CD8-positive, alpha-beta memory T cell (primary cell): ENCODE data around the gene SERPINA1. TPM values are rescaled to one million over a fixed set of nuclear protein-coding genes. Genes with fewer than 3 reads are reported as not detected.
"Not testable (repeated sequence)": the region's sequence is repeated elsewhere in the genome, so short reads cannot be mapped to it uniquely, and the experiment has no call there.

Source experiments
- CTCF ChIA-PET: fragments of 350-600 bp; sonication (Branson Sonifier 250); formaldehyde crosslinking; loops from one replicate; lab custom pipeline; 2021; ENCODE audit warnings: antibody characterized with exemption; lab: Charles Lee
- POLR2A ChIA-PET: fragments of 350-600 bp; sonication (Branson Sonifier 250); formaldehyde crosslinking; loops from one replicate; lab custom pipeline; 2021; ENCODE audit warnings: antibody characterized with exemption; lab: Charles Lee
- DNase-seq, 5 donors: peaks; one replicate each; pipeline versions ENCODE4 v3.0.0 to v3.0.0-alpha.2; 2020 to 2022; ENCODE audit warnings: mixed read lengths in 1 of 5
- H3K27ac ChIP-seq: one replicate; pipeline ENCODE4 v1.7.0; 2013; ENCODE audit warnings: low read depth, mild to moderate bottlenecking, low read length, moderate library complexity
- H3K27me3 ChIP-seq: 2 replicates; pipeline ENCODE4 v1.7.0; 2013; ENCODE audit warnings: low read length, mild to moderate bottlenecking; ENCODE audit not compliant: insufficient read depth, poor library complexity, severe bottlenecking
- H3K36me3 ChIP-seq: 2 replicates; pipeline ENCODE4 v1.7.0; 2013; ENCODE audit warnings: mild to moderate bottlenecking, low read length, moderate library complexity; ENCODE audit not compliant: insufficient read depth
- H3K4me1 ChIP-seq: 2 replicates; pipeline ENCODE4 v1.7.0; 2013; ENCODE audit warnings: mild to moderate bottlenecking, low read length, moderate library complexity; ENCODE audit not compliant: insufficient read depth
- H3K4me3 ChIP-seq: 2 replicates; pipeline ENCODE4 v1.7.0; 2013; ENCODE audit warnings: mild to moderate bottlenecking, low read length
- H3K9me3 ChIP-seq: 2 replicates; pipeline ENCODE4 v1.7.0; 2013; ENCODE audit warnings: mild to moderate bottlenecking, low read length
- H3K27ac Mint-ChIP-seq, 8 donors: one replicate each; pipeline ENCODE4 v1.8.0; 2020 to 2021; ENCODE audit warnings: mixed read lengths in 8 of 8, mild to moderate bottlenecking in 6 of 8, inconsistent platforms in 3 of 8, moderate library complexity in 3 of 8
- H3K27me3 Mint-ChIP-seq, 2 donors: one replicate each; pipeline ENCODE4 v1.8.0; 2020 to 2021; ENCODE audit warnings: mixed read lengths in 2 of 2, mild to moderate bottlenecking in 1 of 2, moderate library complexity in 1 of 2
- H3K36me3 Mint-ChIP-seq, 3 donors: one replicate each; pipeline ENCODE4 v1.8.0; 2020 to 2021; ENCODE audit warnings: mixed read lengths in 3 of 3, inconsistent platforms in 1 of 3, mild to moderate bottlenecking in 1 of 3
- H3K4me1 Mint-ChIP-seq, 3 donors: one replicate each; pipeline ENCODE4 v1.8.0; 2020 to 2021; ENCODE audit warnings: mixed read lengths in 3 of 3, inconsistent platforms in 1 of 3, mild to moderate bottlenecking in 1 of 3
- H3K4me3 Mint-ChIP-seq, 7 donors: one replicate each; pipeline ENCODE4 v1.8.0; 2020 to 2021; ENCODE audit warnings: mixed read lengths in 7 of 7, mild to moderate bottlenecking in 6 of 7, moderate library complexity in 4 of 7, inconsistent platforms in 2 of 7
- H3K9me3 Mint-ChIP-seq, 5 donors: one replicate each; pipeline ENCODE4 v1.8.0; 2020 to 2022; ENCODE audit warnings: mixed read lengths in 5 of 5, mild to moderate bottlenecking in 3 of 5, moderate library complexity in 2 of 5, inconsistent platforms in 1 of 5
- polyA plus RNA-seq: library from polyadenylated mRNA; unstranded; fragments of 300-500 nt; fragmentation: Illumina TruSeq; gene quantifications from one replicate; pipeline ENCODE4 v1.2.3, GENCODE V29; 2021
- total RNA-seq, 2 experiments: library from RNA; stranded (reverse); gene quantifications; one replicate each; pipeline ENCODE4 v1.2.3, GENCODE V29; 2021

SERPINA1 gene
- total and polyA plus RNA-seq, 3 experiments from 2014 or later: 0.18 to 0.40 TPM; not detected in 1

DNA sequence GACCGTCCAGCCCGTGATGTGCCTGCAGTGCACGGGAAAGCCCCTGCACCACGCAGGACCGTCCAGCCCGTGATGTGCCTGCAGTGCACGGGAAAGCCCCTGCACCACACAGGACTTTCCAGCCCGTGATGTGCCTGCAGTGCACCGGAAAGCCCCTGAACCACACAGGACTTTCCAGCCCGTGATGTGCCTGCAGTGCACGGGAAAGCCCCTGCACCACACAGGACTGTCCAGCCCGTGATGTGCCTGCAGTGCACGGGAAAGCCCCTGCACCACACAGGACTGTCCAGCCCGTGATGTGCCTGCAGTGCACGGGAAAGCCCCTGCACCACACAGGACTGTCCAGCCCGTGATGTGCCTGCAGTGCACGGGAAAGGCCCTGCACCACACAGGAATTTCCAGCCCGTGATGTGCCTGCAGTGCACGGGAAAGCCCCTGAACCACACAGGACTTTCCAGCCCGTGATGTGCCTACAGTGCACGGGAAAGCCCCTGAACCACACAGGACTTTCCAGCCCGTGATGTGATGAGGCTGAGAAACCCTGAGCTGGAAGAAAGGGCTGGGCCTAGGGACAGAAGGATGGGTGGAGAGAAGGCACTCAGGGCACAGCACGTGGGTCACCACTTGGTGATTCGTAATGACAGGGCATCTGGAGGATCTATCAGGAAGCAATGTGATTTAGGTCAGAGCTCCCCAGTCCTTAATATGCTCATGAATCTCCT lies 42.2 kb downstream of the SERPINA1 start:
- peak overlapping the region; percentile 25 for H3K27ac ChIP-seq
- H3K27me3 Mint-ChIP-seq: not testable (repeated sequence)
- DNase-seq: peak in 2 of 5 donors; percentile 17 to 75

GRCh38 chr14:94345344-94346064 lies 42.9 kb downstream of the SERPINA1 start:
- no peaks in the 10 kb centered on the region for H3K9me3 Mint-ChIP-seq
- H3K9me3 ChIP-seq: no peaks in the 10 kb centered on the region
- ChIA-PET CTCF (no interaction called here), POLR2A (no interaction called here)
- H3K4me3 ChIP-seq: no peak overlapping the region
- H3K27ac Mint-ChIP-seq: peak overlapping the region in 1 of 8 donors; percentile 22
- no peak for DNase-seq
- peaks cover 0 to 5% (median 0%) of the 10 kb centered on the region in 3 donors for H3K36me3 Mint-ChIP-seq
- H3K27me3 ChIP-seq: no peaks in the 10 kb centered on the region
- no peaks in the 10 kb centered on the region for H3K36me3 ChIP-seq
- peaks cover 2 to 32% (median 6%) of the 10 kb centered on the region in 3 donors for H3K4me1 Mint-ChIP-seq
- H3K27me3 Mint-ChIP-seq: peaks cover 6 to 8% of the 10 kb centered on the region in 2 donors
- H3K4me1 ChIP-seq: peaks cover 3% of the 10 kb centered on the region
- H3K27ac ChIP-seq: no peak overlapping the region
- H3K4me3 Mint-ChIP-seq: no peak overlapping the region

More for the DNA sequence above, 42.2 kb downstream of the SERPINA1 start:
- H3K9me3 ChIP-seq, H3K36me3 Mint-ChIP-seq, H3K4me1 ChIP-seq, CTCF ChIA-PET, H3K9me3 Mint-ChIP-seq, H3K4me3 ChIP-seq, POLR2A ChIA-PET, H3K36me3 ChIP-seq, H3K27me3 ChIP-seq: not testable (repeated sequence)
- Mint-ChIP-seq H3K4me1 (peaks cover 2 to 32% (median 6%) of the 10 kb centered on the region in 3 donors), H3K27ac (peak overlapping the region in 6 of 8 donors; percentile 54 to 85 (median 74)), H3K4me3 (peak overlapping the region in 3 of 7 donors; percentile 27 to 47 (median 41))

DNA sequence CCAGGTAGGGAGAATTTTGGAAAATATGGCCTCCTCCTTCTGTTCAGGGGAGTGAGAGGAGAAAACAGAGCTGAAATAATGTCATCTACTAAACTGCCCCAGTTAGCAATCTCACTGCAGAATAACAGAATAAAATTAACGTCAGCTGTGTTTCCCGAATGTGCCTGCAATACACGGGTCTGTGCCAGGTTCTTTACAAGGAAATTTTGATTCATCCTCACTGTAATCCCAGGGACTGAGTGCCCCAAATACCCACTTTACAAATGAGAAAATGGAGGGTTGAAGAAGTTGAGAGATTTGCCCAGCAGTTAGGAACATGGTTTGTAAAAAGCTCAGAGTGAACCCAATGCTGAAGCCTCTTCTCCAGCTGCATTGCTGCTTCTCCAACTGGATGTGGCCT lies 44.0 kb downstream of the SERPINA1 start:
- H3K4me1 ChIP-seq: peaks cover 3% of the 10 kb centered on the region
- H3K9me3 ChIP-seq: no peaks in the 10 kb centered on the region
- DNase-seq: no peak
- no peak overlapping the region for H3K4me3 Mint-ChIP-seq
- H3K36me3 Mint-ChIP-seq: peaks cover 0 to 5% (median 0%) of the 10 kb centered on the region in 3 donors
- H3K27ac Mint-ChIP-seq: no peak overlapping the region
- H3K27me3 ChIP-seq: no peaks in the 10 kb centered on the region
- ChIA-PET POLR2A (no interaction called here), CTCF (no interaction called here)
- H3K4me1 Mint-ChIP-seq: peaks cover 2 to 32% (median 6%) of the 10 kb centered on the region in 3 donors
- peaks cover 11 to 12% of the 10 kb centered on the region in 2 donors for H3K27me3 Mint-ChIP-seq
- H3K27ac ChIP-seq: no peak overlapping the region
- H3K4me3 ChIP-seq: no peak overlapping the region
- H3K9me3 Mint-ChIP-seq: no peaks in the 10 kb centered on the region
- H3K36me3 ChIP-seq: no peaks in the 10 kb centered on the region

DNA sequence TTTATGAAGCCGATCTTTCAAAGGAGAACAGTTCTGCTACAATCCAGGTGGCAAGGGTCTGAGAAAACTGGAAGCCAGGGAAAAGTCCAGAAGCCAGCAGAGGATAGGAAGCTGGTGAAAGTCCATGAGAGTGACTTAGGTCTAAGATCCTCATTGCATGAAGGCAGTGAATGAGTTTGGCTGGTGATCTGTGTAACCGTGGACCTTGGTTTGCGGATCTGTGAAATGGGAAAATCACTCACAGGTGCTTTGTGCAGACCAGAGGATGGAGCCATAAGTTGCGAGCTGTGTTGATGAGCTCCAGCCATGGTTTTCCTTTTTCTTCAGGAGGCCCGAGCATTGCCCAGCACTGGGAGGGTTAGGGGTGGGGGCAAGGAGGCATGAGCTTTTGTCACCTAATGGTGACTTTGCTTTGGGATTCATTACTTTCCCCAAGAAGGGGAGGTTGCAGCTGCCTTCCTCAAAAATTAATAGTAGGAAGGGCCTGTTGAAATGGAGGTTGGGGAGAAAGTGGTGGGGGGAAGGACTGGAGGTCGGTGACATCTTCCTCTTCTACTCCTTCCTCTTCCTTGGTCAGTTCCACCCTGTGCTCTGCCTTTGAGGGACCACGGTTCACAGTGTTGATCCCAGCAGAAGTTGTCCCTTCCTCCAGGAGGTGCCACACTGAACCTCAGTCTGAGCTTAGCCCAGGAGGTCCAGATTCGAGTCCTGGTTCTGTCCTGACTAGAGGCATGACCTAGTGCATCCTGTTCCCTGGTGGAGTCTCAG lies 45.0 kb downstream of the SERPINA1 start:
- Histone ChIP-seq H3K9me3 (no peaks in the 10 kb centered on the region), H3K27me3 (no peaks in the 10 kb centered on the region), H3K4me1 (peaks cover 3% of the 10 kb centered on the region), H3K36me3 (no peaks in the 10 kb centered on the region), H3K27ac (no peak overlapping the region), H3K4me3 (no peak overlapping the region)
- no peak for DNase-seq
- POLR2A ChIA-PET: no interaction called here
- Mint-ChIP-seq H3K27me3 (peaks cover 11 to 12% of the 10 kb centered on the region in 2 donors), H3K27ac (peak overlapping the region in 1 of 8 donors; percentile 53), H3K36me3 (peaks cover 0 to 5% (median 0%) of the 10 kb centered on the region in 3 donors), H3K4me1 (peaks cover 2 to 32% (median 6%) of the 10 kb centered on the region in 3 donors), H3K4me3 (no peak overlapping the region), H3K9me3 (no peaks in the 10 kb centered on the region)
- CTCF ChIA-PET: no interaction called here

DNA sequence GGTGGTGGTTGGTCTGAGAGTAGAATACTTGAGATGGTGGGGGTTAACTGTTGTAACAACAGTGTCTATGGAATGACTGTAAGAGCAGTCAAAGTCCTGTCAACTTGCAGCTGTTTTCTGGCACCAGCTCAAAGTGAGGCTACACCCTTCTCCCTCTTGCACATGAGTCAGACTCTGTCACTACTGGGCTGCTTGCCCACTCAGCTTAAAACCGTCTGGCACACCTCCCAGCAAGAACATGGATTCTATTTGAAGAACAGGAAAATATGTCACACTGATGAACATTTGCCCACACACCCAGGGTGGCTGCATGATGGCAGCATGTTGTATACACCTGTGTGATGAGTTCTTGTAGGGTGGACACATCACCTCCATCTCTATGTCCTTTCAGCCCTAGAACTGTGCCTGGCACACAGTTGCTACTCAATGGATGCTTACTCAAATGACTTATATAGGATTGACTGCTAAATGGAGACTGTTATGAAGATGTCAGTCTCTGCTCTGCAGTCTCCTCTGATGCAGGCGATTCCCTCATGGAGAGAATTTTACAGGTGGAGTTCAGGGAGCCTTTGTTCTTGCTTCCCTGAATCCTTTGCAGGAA lies 46.0 kb downstream of the SERPINA1 start:
- no peaks in the 10 kb centered on the region for H3K27me3 ChIP-seq
- Mint-ChIP-seq H3K4me3 (no peak overlapping the region), H3K36me3 (peaks cover 0 to 5% (median 0%) of the 10 kb centered on the region in 3 donors), H3K9me3 (peaks cover 0 to 2% (median 0%) of the 10 kb centered on the region in 5 donors), H3K4me1 (peaks cover 2 to 32% (median 6%) of the 10 kb centered on the region in 3 donors), H3K27ac (no peak overlapping the region), H3K27me3 (peaks cover 12 to 16% of the 10 kb centered on the region in 2 donors)
- peaks cover 3% of the 10 kb centered on the region for H3K4me1 ChIP-seq
- H3K36me3 ChIP-seq: no peaks in the 10 kb centered on the region
- ChIA-PET POLR2A (no interaction called here), CTCF (no interaction called here)
- H3K27ac ChIP-seq: no peak overlapping the region
- DNase-seq: no peak
- no peak overlapping the region for H3K4me3 ChIP-seq
- H3K9me3 ChIP-seq: no peaks in the 10 kb centered on the region

- no peaks in the 10 kb centered on the region for H3K27me3 ChIP-seq
- no peak overlapping the region for H3K4me3 ChIP-seq
- H3K27me3 Mint-ChIP-seq: peaks cover 12 to 18% of the 10 kb centered on the region in 2 donors
- no peaks in the 10 kb centered on the region for H3K9me3 ChIP-seq
- H3K36me3 ChIP-seq: no peaks in the 10 kb centered on the region
- H3K36me3 Mint-ChIP-seq: peaks cover 0 to 5% (median 0%) of the 10 kb centered on the region in 3 donors
- ChIA-PET POLR2A (no interaction called here), CTCF (no interaction called here)
- H3K9me3 Mint-ChIP-seq: peaks cover 0 to 2% (median 0%) of the 10 kb centered on the region in 5 donors
- no peak overlapping the region for H3K27ac ChIP-seq
- no peak overlapping the region for H3K4me3 Mint-ChIP-seq
- peaks cover 2 to 26% (median 5%) of the 10 kb centered on the region in 3 donors for H3K4me1 Mint-ChIP-seq
- peak overlapping the region in 1 of 8 donors; percentile 2 for H3K27ac Mint-ChIP-seq
- no peak for DNase-seq
- peaks cover 3% of the 10 kb centered on the region for H3K4me1 ChIP-seq
Measured at GRCh38 chr14:94341656-94342333, 46.6 kb downstream of the SERPINA1 start.

DNA sequence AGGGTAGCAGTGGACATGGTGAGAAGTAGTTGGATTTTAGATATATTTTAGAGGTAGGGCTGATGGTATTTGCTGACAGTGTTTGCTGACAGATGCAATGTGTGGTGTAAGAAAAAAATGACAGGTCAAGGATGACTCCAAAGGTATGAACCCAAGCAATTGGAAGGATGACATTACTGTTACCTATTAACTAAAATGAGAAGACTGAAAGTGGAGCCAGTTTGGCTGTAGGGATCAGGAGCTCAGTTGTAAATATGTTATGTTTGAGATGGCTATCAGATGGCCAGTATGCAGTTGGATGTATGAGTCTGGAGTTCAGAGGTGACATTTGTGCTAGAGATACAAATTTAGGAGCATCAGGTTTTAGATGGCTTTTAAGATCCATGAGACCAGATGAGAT lies 47.9 kb downstream of the SERPINA1 start:
- no peak overlapping the region for H3K4me3 ChIP-seq
- Mint-ChIP-seq H3K9me3 (peaks cover 0 to 4% (median 0%) of the 10 kb centered on the region in 5 donors), H3K4me3 (no peak overlapping the region), H3K4me1 (peaks cover 0 to 20% (median 2%) of the 10 kb centered on the region in 3 donors), H3K27me3 (peaks cover 12 to 26% of the 10 kb centered on the region in 2 donors), H3K36me3 (peaks cover 0 to 5% (median 0%) of the 10 kb centered on the region in 3 donors), H3K27ac (no peak overlapping the region)
- no peak overlapping the region for H3K27ac ChIP-seq
- H3K9me3 ChIP-seq: no peaks in the 10 kb centered on the region
- ChIA-PET POLR2A (no interaction called here), CTCF (no interaction called here)
- H3K4me1 ChIP-seq: no peaks in the 10 kb centered on the region
- no peak for DNase-seq
- no peaks in the 10 kb centered on the region for H3K27me3 ChIP-seq
- H3K36me3 ChIP-seq: no peaks in the 10 kb centered on the region
